ENCODE measurements around the gene FDPS. TPM values are rescaled to one million over a fixed set of nuclear protein-coding genes. Genes with fewer than 3 reads are reported as not detected.
A peak's percentile ranks its signal among the peaks of the same experiment; 100 is the strongest.

Gene FDPS
- total and polyA plus RNA-seq, 2 experiments from 2014 or later, result 287 to 366 TPM

GRCh38 chr1:155320252-155320651 is 11.6 kb downstream of the FDPS start (continued):
- TF ChIP-seq REST (IDR thresholded peaks at IDR 0.05; ENCODE audit: unreplicated experiment) (no peak), EZH2phosphoT487 (IDR thresholded peaks at IDR 0.05; ENCODE audit: unreplicated experiment) (no peak), CTCF (conservative IDR thresholded peaks at IDR 0.05; ENCODE audit: low read depth in 2 of 2) (no peak), NANOG (IDR thresholded peaks at IDR 0.05; ENCODE audit: borderline replicate concordance) (no peak)

DNA sequence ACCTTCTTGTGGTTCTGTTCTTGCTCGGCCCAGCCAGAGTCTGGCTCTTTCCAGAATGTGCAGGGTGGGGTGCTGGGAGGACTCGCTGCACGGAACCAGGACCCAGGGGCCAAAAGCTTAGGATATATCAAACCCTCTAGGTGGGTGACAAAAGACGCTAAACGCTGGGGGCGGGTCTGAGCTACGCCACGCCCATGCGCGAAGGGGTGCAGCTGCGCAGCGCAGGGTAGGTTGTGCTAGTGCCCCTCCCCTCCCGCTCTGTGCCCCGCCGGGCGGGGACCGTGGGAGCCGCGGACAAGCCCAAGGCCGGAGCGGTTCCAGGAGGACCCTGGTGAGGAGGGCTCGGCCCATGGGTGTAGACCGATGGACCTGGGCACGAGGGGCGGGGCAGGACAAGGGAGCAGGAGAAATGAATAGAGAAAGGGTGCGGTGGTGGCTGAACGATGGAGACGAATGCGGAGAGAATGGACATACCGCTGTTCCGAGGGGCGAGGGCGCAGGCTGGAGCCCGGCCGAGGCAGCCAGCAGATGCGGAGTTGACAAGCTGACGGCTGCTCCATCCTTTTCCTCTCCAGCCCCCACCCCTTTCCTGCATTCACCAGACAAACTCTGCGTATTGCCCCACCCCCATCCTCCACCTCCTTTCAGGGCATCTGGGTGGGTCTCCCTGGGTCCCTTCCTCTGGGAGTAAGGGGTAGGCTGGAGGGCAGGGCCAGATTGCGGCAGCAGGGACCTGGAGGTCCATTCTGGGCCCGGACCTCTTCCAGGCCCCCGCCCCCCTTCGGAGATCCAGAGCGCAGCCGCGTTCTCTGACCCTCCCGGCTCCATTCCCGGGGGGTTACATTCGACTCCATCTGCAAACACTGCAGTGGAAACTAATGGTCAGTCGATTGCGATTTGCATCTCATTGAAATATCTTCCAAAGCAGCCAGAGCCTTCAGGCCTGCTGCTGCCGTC is 12.3 kb downstream of the FDPS start, which contains the start of gene RUSC1:
Gene RUSC1 (plus strand): TSS at position 234 of the 957 bp plus-strand sequence. CDS start 880 bp downstream, outside the sequence.
- H3F3A ChIP-seq (replicated peaks; ENCODE audit: low read depth), result peaks cover 59% of the 10 kb centered on the region
- peaks cover 38% of the 10 kb centered on the region for H3K4me1 Mint-ChIP-seq
- peaks cover 26% of the 10 kb centered on the region for H3K36me3 Mint-ChIP-seq (ENCODE audit: low read depth)
- no peaks in the 10 kb centered on the region for H3K9me2 ChIP-seq (ENCODE audit: insufficient read depth)
- H3K36me3 ChIP-seq (ENCODE audit: insufficient read depth), result peaks cover 22% of the 10 kb centered on the region
- peaks cover 21% of the 10 kb centered on the region for H4K20me1 ChIP-seq (replicated peaks; ENCODE audit: insufficient read depth)
- H3K27me3 ChIP-seq (ENCODE audit: insufficient read depth), result peaks cover 7% of the 10 kb centered on the region
- peaks cover 28% of the 10 kb centered on the region for H3K4me1 ChIP-seq (ENCODE audit: insufficient read depth)
- H3K4me3 Mint-ChIP-seq, result peak within 1 kb of the TSS; percentile 81
- peak within 1 kb of the TSS; percentile 75; the same call in 1 of the 2 replicates for H3K27ac Mint-ChIP-seq
- DNase-seq (ENCODE audit: low spot score), result peak; percentile 93
- H3K27ac ChIP-seq (ENCODE audit: low read depth), result peak within 1 kb of the TSS; percentile 46
- H3K4me2 ChIP-seq, result peak within 1 kb of the TSS; percentile 99
- no peak within 1 kb of the TSS for H2AFZ ChIP-seq
- no peaks in the 10 kb centered on the region for H3K9me3 Mint-ChIP-seq
- H3K4me3 ChIP-seq, result peak within 1 kb of the TSS; percentile 99
- H3K27me3 Mint-ChIP-seq (ENCODE audit: insufficient read depth, low read depth, poor library complexity), result peaks cover 24% of the 10 kb centered on the region
- no peaks in the 10 kb centered on the region for H3K79me2 ChIP-seq (replicated peaks; ENCODE audit: insufficient read depth)
- peak; percentile 14 for ATAC-seq
- 0 out of 4 replicates have a peak, but pooled peaks of 1 of the 2 experiments have one; percentile 2 for TF ChIP-seq CTCF (conservative IDR thresholded peaks at IDR 0.05; ENCODE audit: low read depth in 2 of 2)
- no peak for TF ChIP-seq STAT1 (IDR thresholded peaks at IDR 0.05; ENCODE audit: unreplicated experiment)
- TF ChIP-seq EZH2phosphoT487 (IDR thresholded peaks at IDR 0.05; ENCODE audit: unreplicated experiment), result no peak
- TF ChIP-seq ZNF114 (CRISPR knock-in tag; IDR thresholded peaks at IDR 0.05), result no peak
- no peak for TF ChIP-seq ZNF331 (CRISPR knock-in tag; IDR thresholded peaks at IDR 0.05; ENCODE audit: low read depth)
- TF ChIP-seq ETS1 (IDR thresholded peaks at IDR 0.05), result no peak
- TF ChIP-seq POLR2AphosphoS5 (IDR thresholded peaks at IDR 0.05; ENCODE audit: low read depth), result peak; percentile 95

Measured in GM23338 (cell line).